OCI-LY1 (cell line): Measurements from ENCODE around the gene GVQW3.

Source experiments
- H2AFZ ChIP-seq: fragments of 200-600 bp; sonication (generic), shearing (Covaris generic); 2 replicates; pipeline ENCODE4 v1.6.0; 2014; ENCODE audit warnings: antibody characterized with exemption, mild to moderate bottlenecking, low read length
- H3F3A ChIP-seq: fragments of 200-600 bp; sonication (generic), shearing (Covaris generic); 2 replicates; pipeline ENCODE4 v1.6.0; 2014; ENCODE audit warnings: mild to moderate bottlenecking, antibody characterized with exemption, low read length, moderate library complexity; ENCODE audit not compliant: insufficient read depth
- H3K27ac ChIP-seq: fragments of 200-600 bp; sonication (generic); 2 replicates; pipeline ENCODE4 v1.5.1; 2014; ENCODE audit warnings: low read length, mixed run types, mild to moderate bottlenecking, low read depth; ENCODE audit not compliant: poor library complexity, severe bottlenecking
- H3K27me3 ChIP-seq: fragments of 200-600 bp; sonication (generic); 2 replicates; pipeline ENCODE4 v1.6.0; 2014; ENCODE audit warnings: antibody characterized with exemption, mild to moderate bottlenecking, low read length, moderate library complexity; ENCODE audit not compliant: insufficient read depth
- H3K36me3 ChIP-seq: fragments of 200-600 bp; sonication (generic); 2 replicates; pipeline ENCODE4 v1.6.1; 2014; ENCODE audit warnings: mild to moderate bottlenecking, antibody characterized with exemption, low read length, moderate library complexity, mixed read lengths; ENCODE audit not compliant: insufficient read depth
- H3K4me1 ChIP-seq: fragments of 200-600 bp; sonication (generic); 2 replicates; pipeline ENCODE4 v1.5.1; 2014; ENCODE audit warnings: mild to moderate bottlenecking, low read length, moderate library complexity; ENCODE audit not compliant: insufficient read depth, severe bottlenecking
- H3K4me2 ChIP-seq: fragments of 200-600 bp; sonication (generic), shearing (Covaris generic); 2 replicates; pipeline ENCODE4 v1.6.1; 2014; ENCODE audit warnings: low read length
- H3K4me3 ChIP-seq: fragments of 200-600 bp; sonication (generic); 2 replicates; pipeline ENCODE4 v1.5.1; 2014; ENCODE audit warnings: low read length, low read depth, mild to moderate bottlenecking, mixed read lengths; ENCODE audit not compliant: poor library complexity, severe bottlenecking
- H3K79me2 ChIP-seq: fragments of 200-600 bp; shearing (Covaris generic); 2 replicates; pipeline ENCODE4 v1.6.1; 2016; ENCODE audit warnings: mixed run types, low read length, mixed read lengths; ENCODE audit not compliant: insufficient read depth
- H3K9ac ChIP-seq: fragments of 200-600 bp; sonication (generic), shearing (Covaris generic); 2 replicates; pipeline ENCODE4 v1.6.1; 2014; ENCODE audit warnings: mild to moderate bottlenecking, low read length, mixed read lengths
- H3K9me2 ChIP-seq: fragments of 200-600 bp; sonication (generic), shearing (Covaris generic); 2 replicates; pipeline ENCODE4 v1.6.1; 2014; ENCODE audit warnings: low read depth, mild to moderate bottlenecking, low read length, mixed read lengths
- H3K9me3 ChIP-seq: fragments of 200-600 bp; shearing (Covaris generic); 2 replicates; pipeline ENCODE4 v1.6.1; 2014; ENCODE audit warnings: low read length, mixed read lengths
- H4K20me1 ChIP-seq: fragments of 200-600 bp; sonication (generic), shearing (Covaris generic); 2 replicates; pipeline ENCODE4 v1.6.0; 2016; ENCODE audit warnings: mild to moderate bottlenecking, low read length; ENCODE audit not compliant: insufficient read depth
- CTCF ChIP-seq: fragments of 200-600 bp; sonication (generic), shearing (Covaris generic); IDR thresholded peaks from 2 replicates; pipeline ENCODE4 v1.5.1; 2017; ENCODE audit warnings: mild to moderate bottlenecking, antibody characterized with exemption, low read length, moderate library complexity, mixed read lengths
- EZH2 ChIP-seq: fragments of 200-600 bp; sonication (generic), shearing (Covaris generic); IDR thresholded peaks from 2 replicates; pipeline ENCODE4 v1.8.0; 2017; ENCODE audit warnings: borderline replicate concordance, mixed run types, mild to moderate bottlenecking, antibody characterized with exemption, low read length, moderate library complexity, mixed read lengths

Gene GVQW3

GRCh38 chr11:76391811-76392475 lies 10.8 kb downstream of the GVQW3 start:
- no peak overlapping the region for H3K4me3 ChIP-seq
- H3F3A ChIP-seq, result no peaks in the 10 kb centered on the region

GRCh38 chr11:76392870-76393269 lies 11.7 kb downstream of the GVQW3 start:
- no peak overlapping the region for H3K4me2 ChIP-seq
- no peaks in the 10 kb centered on the region for H3K9me3 ChIP-seq
- TF ChIP-seq EZH2 (no peak), CTCF (no peak)
- no peak overlapping the region for H3K4me3 ChIP-seq
- H3K36me3 ChIP-seq, result no peaks in the 10 kb centered on the region
- H3F3A ChIP-seq, result no peaks in the 10 kb centered on the region
- H3K27ac ChIP-seq, result no peak overlapping the region
- no peaks in the 10 kb centered on the region for H3K4me1 ChIP-seq
- no peaks in the 10 kb centered on the region; the same call in 1 of the 2 replicates for H3K27me3 ChIP-seq
- no peaks in the 10 kb centered on the region for H3K79me2 ChIP-seq
- no peak overlapping the region for H2AFZ ChIP-seq
- no peaks in the 10 kb centered on the region for H4K20me1 ChIP-seq
- H3K9ac ChIP-seq, result no peak overlapping the region
- no peaks in the 10 kb centered on the region for H3K9me2 ChIP-seq

More at GRCh38 chr11:76391811-76392475, 10.8 kb downstream of the GVQW3 start:
- no peaks in the 10 kb centered on the region for H4K20me1 ChIP-seq
- no peaks in the 10 kb centered on the region for H3K79me2 ChIP-seq
- H3K27ac ChIP-seq, result no peak overlapping the region
- no peaks in the 10 kb centered on the region for H3K36me3 ChIP-seq
- H3K4me2 ChIP-seq, result no peak overlapping the region
- H2AFZ ChIP-seq, result no peak overlapping the region
- no peaks in the 10 kb centered on the region for H3K4me1 ChIP-seq
- H3K9me2 ChIP-seq, result no peaks in the 10 kb centered on the region
- no peak for TF ChIP-seq CTCF
- no peak for TF ChIP-seq EZH2
- no peaks in the 10 kb centered on the region; the same call in 1 of the 2 replicates for H3K27me3 ChIP-seq
- no peak overlapping the region for H3K9ac ChIP-seq
- H3K9me3 ChIP-seq, result no peaks in the 10 kb centered on the region

GRCh38 chr11:76394411-76394810 lies 13.3 kb downstream of the GVQW3 start:
- Histone ChIP-seq H3K4me2 (no peak overlapping the region), H3K4me1 (no peaks in the 10 kb centered on the region), H3K9me3 (no peaks in the 10 kb centered on the region), H3K9me2 (no peaks in the 10 kb centered on the region), H3K36me3 (no peaks in the 10 kb centered on the region), H2AFZ (no peak overlapping the region), H3K9ac (no peak overlapping the region), H3K27ac (no peak overlapping the region), H3K79me2 (no peaks in the 10 kb centered on the region), H4K20me1 (no peaks in the 10 kb centered on the region), H3K27me3 (no peaks in the 10 kb centered on the region; the same call in 1 of the 2 replicates), H3F3A (no peaks in the 10 kb centered on the region), H3K4me3 (no peak overlapping the region)
- TF ChIP-seq EZH2 (no peak), CTCF (no peak)
